AG04450 (cell line): ENCODE data around the gene APBB2. TPM values are rescaled to one million over a fixed set of nuclear protein-coding genes. Genes with fewer than 3 reads are reported as not detected.

Experiments used
- CTCF ChIA-PET: fragments of 300-600, 350-600 bp; formaldehyde crosslinking; extraction: SDS; loops from one replicate; lab custom pipeline; 2022; ENCODE audit warnings: antibody characterized with exemption, inconsistent platforms; lab: Charles Lee
- POLR2A ChIA-PET: fragments of 350-600 bp; formaldehyde crosslinking; extraction: SDS; loops from one replicate; lab custom pipeline; 2021; ENCODE audit warnings: antibody characterized with exemption, inconsistent platforms; lab: Yijun Ruan, JAX
- DNase-seq: peaks from one replicate; pipeline ENCODE4 v3.0.0-alpha.2; 2011; ENCODE audit warnings: low read depth, low spot score
- H3K27ac ChIP-seq: one replicate; pipeline ENCODE4 v1.5.1; 2012; ENCODE audit warnings: low read depth, low read length, control low read depth
- H3K27me3 ChIP-seq: one replicate; pipeline ENCODE4 v1.6.0; 2012; ENCODE audit warnings: low read length; ENCODE audit not compliant: control insufficient read depth, insufficient read depth
- H3K4me3 ChIP-seq: 2 replicates; pipeline ENCODE4 v1.5.1; 2011; ENCODE audit warnings: mild to moderate bottlenecking, low read depth, low read length, control low read depth
- H3K9me3 ChIP-seq: 2 replicates; pipeline ENCODE4 v1.5.1; 2012; ENCODE audit warnings: low read length; ENCODE audit not compliant: control insufficient read depth, insufficient read depth
- polyA plus RNA-seq: library from polyadenylated mRNA; depleted of rRNA; stranded (reverse); fragments of >200 nt; gene quantifications from 2 replicates; pipeline ENCODE4 v1.2.3, GENCODE V29; 2011
- TF ChIP-seq, protein P1 (sequence below): IDR thresholded peaks from 2 replicates; pipeline ENCODE4 v1.5.1; 2011; ENCODE audit warnings: low read depth, low read length, control low read depth, inconsistent platforms

APBB2 gene
- polyA plus RNA-seq, 1 experiment = 52.7 TPM

DNA sequence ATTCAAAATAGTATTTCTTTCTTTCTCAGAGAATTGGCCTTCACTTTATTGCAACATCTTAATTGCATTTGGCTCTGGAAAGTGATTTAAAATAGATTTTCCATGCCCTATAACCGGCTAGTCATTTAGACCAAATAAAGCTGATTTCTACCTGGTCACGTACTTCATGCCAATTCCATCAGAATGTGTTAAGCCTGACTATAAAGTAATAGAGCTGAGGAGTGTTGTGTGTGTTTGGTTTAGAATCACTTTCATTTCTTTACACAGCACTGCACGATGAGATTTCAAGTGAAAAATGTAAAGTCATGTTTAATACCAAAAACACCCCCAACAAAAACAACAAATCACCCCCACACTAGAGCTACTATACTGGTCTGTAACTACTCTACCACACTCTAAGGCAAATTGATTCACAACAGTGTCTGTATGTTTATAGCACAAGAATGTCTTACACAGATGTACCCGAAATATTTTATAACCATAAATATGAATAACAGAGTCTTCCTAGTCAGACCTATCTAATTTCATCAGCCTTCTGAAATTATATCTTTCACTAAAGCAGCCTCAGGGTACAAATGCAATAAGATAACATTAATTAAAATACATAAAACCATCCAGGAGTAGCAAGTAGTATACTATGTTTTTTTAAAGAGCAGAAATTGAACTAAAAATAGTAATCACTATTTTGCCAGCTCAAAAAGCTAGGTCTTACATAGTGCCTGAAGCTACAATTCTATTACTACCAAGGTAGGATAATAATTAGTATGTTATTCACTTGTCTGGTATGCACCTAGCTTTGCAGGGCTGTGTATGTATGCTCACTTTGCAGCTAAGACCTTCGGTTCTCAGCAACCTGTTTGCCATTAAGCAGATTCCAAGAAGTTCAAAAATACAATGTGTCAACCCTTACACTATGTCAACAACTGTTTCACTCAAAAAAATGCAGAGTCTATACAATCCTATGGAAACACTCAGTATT, 28.4 kb downstream of the APBB2 start:
- Histone ChIP-seq H3K9me3 (no peaks in the 10 kb centered on the region), H3K27ac (no peak overlapping the region), H3K4me3 (peak overlapping the region; percentile 33), H3K27me3 (no peaks in the 10 kb centered on the region)
- CTCF ChIA-PET = interaction anchor here (1.0 to 2.1 kb wide), 4 partner anchors 9 to 28 kb away, joined by 3 to 9 read pairs (median 4); partner anchors contain the start of gene APBB2
- TF ChIP-seq, protein P1, sequence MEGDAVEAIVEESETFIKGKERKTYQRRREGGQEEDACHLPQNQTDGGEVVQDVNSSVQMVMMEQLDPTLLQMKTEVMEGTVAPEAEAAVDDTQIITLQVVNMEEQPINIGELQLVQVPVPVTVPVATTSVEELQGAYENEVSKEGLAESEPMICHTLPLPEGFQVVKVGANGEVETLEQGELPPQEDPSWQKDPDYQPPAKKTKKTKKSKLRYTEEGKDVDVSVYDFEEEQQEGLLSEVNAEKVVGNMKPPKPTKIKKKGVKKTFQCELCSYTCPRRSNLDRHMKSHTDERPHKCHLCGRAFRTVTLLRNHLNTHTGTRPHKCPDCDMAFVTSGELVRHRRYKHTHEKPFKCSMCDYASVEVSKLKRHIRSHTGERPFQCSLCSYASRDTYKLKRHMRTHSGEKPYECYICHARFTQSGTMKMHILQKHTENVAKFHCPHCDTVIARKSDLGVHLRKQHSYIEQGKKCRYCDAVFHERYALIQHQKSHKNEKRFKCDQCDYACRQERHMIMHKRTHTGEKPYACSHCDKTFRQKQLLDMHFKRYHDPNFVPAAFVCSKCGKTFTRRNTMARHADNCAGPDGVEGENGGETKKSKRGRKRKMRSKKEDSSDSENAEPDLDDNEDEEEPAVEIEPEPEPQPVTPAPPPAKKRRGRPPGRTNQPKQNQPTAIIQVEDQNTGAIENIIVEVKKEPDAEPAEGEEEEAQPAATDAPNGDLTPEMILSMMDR = no peak
- no peak for DNase-seq
- POLR2A ChIA-PET = interaction anchor here (0.5 to 1.1 kb wide), 3 partner anchors 9 to 154 kb away, joined by 3 to 4 read pairs (median 3); partner anchors contain the start of gene UCHL1

DNA sequence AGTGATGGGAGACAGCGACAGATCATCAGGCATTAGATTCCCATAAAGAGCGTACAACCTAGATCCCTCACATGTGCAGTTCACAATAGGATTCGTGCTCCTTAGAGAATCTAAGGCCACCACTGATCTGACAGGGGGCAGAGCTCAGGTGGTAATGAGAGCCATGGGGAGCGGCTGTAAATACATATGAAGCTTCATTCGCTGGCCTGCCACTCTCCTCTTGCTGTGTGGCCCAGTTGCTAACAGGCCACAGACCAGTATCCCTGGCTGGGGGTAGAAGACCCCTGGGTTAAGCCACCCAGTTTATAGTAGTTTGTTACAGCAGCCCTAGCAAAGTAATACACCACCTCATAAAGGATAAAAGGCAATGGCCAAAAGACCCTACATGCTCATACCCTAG, 30.3 kb downstream of the APBB2 start:
- no peak overlapping the region for H3K27ac ChIP-seq
- no peaks in the 10 kb centered on the region for H3K9me3 ChIP-seq
- H3K27me3 ChIP-seq = no peaks in the 10 kb centered on the region
- TF ChIP-seq, protein P1 = no peak
- no peak overlapping the region for H3K4me3 ChIP-seq
- CTCF ChIA-PET = interaction anchor here (0.7 to 1.6 kb wide), 2 partner anchors 30 to 119 kb away, joined by 3 read pairs; partner anchors contain the start of gene APBB2
- no peak for DNase-seq
- POLR2A ChIA-PET = no interaction called here

GRCh38 chr4:41183021-41183553, 31.3 kb downstream of the APBB2 start:
- CTCF ChIA-PET = interaction anchor here (1.6 kb wide), 1 partner anchor 31 kb away, joined by 3 read pairs; the partner anchor contains the start of gene APBB2
- Histone ChIP-seq H3K9me3 (no peaks in the 10 kb centered on the region), H3K4me3 (no peak overlapping the region), H3K27ac (no peak overlapping the region), H3K27me3 (no peaks in the 10 kb centered on the region)
- POLR2A ChIA-PET = no interaction called here
- TF ChIP-seq, protein P1 = no peak
- no peak for DNase-seq

GRCh38 chr4:41181037-41181436, 33.3 kb downstream of the APBB2 start:
- no peak overlapping the region for H3K4me3 ChIP-seq
- CTCF ChIA-PET = interaction anchor here (1.1 kb wide), 1 partner anchor 31 kb away, joined by 7 read pairs; no protein-coding TSS in a partner anchor
- TF ChIP-seq, protein P1 = no peak
- no peak for DNase-seq
- H3K27ac ChIP-seq = no peak overlapping the region
- no peaks in the 10 kb centered on the region for H3K9me3 ChIP-seq
- POLR2A ChIA-PET = interaction anchor here (1.0 kb wide), 1 partner anchor 34 kb away, joined by 3 read pairs; the partner anchor contains the start of gene APBB2
- H3K27me3 ChIP-seq = no peaks in the 10 kb centered on the region
